ENCODE data around the gene ASGR2. TPM values are rescaled to one million over a fixed set of nuclear protein-coding genes. Genes with fewer than 3 reads are reported as not detected.
"Not testable (repeated sequence)": the region's sequence is repeated elsewhere in the genome, so short reads cannot be mapped to it uniquely, and the experiment has no call there.

ASGR2 gene
- total and polyA plus RNA-seq, 7 donors: 0.04 to 0.62 (median 0.29) TPM; not detected in 3

- Histone ChIP-seq H3K4me3 (no peak overlapping the region), H3K27me3 (ENCODE audit: insufficient read depth in 3 of 3, low read length in 2 of 3) (peaks cover 0 to 25% (median 5%) of the 10 kb centered on the region in 3 donors), H3K4me1 (no peaks in the 10 kb centered on the region), H3K36me3 (ENCODE audit: insufficient read depth in 1 of 2, low read depth in 1 of 2) (no peaks in the 10 kb centered on the region), H3K27ac (no peak overlapping the region), H3K9me3 (no peaks in the 10 kb centered on the region)
- 78 to 92% (median 84%) methylated on average over 1 of the region's 1 CpG for WGBS, 3 donors
- no peak for ATAC-seq
- intact Hi-C loops (cut with DNase I): no loop called here
- no peak for TF ChIP-seq CTCF (IDR thresholded peaks at IDR 0.05)
- no peak for DNase-seq
Measured at GRCh38 chr17:7095625-7096024, 19.0 kb downstream of the ASGR2 start.

GRCh38 chr17:7094652-7095019 lies 20.0 kb downstream of the ASGR2 start:
- 78 to 84% (median 82%) methylated on average over 10 of the region's 10 CpGs for WGBS, 3 donors
- intact Hi-C loops (cut with DNase I): no loop called here
- no peak for TF ChIP-seq CTCF (IDR thresholded peaks at IDR 0.05)
- no peak overlapping the region for H3K4me3 ChIP-seq
- no peak overlapping the region for H3K27ac ChIP-seq
- no peaks in the 10 kb centered on the region for H3K36me3 ChIP-seq (ENCODE audit: insufficient read depth in 1 of 2, low read depth in 1 of 2)
- no peak for ATAC-seq
- H3K27me3 ChIP-seq (ENCODE audit: insufficient read depth in 3 of 3, low read length in 2 of 3): peaks cover 0 to 29% (median 5%) of the 10 kb centered on the region in 3 donors
- H3K4me1 ChIP-seq: no peaks in the 10 kb centered on the region
- no peak for DNase-seq
- H3K9me3 ChIP-seq: no peaks in the 10 kb centered on the region

GRCh38 chr17:7091311-7092005 lies 23.2 kb downstream of the ASGR2 start:
- H3K4me1 ChIP-seq; H3K36me3 ChIP-seq (ENCODE audit: insufficient read depth in 1 of 2, low read depth in 1 of 2); H3K9me3 ChIP-seq; H3K27ac ChIP-seq; H3K4me3 ChIP-seq; DNase-seq; ATAC-seq; intact Hi-C loops (cut with DNase I): not testable (repeated sequence)
- peaks cover 0 to 32% (median 2%) of the 10 kb centered on the region in 3 donors for H3K27me3 ChIP-seq (ENCODE audit: insufficient read depth in 3 of 3, low read length in 2 of 3)
- WGBS, 3 donors: 39 to 62% (median 55%) methylated on average over 20 to 24 of the region's 28 CpGs

- DNase-seq; H3K4me1 ChIP-seq; H3K4me3 ChIP-seq; ATAC-seq; H3K36me3 ChIP-seq (ENCODE audit: insufficient read depth in 1 of 2, low read depth in 1 of 2); intact Hi-C loops (cut with DNase I); H3K27ac ChIP-seq; H3K9me3 ChIP-seq: not testable (repeated sequence)
- peaks cover 0 to 33% (median 0%) of the 10 kb centered on the region in 3 donors for H3K27me3 ChIP-seq (ENCODE audit: insufficient read depth in 3 of 3, low read length in 2 of 3)
- WGBS, 3 donors: 87 to 90% (median 88%) methylated on average over 6 of the region's 6 CpGs
Measured at GRCh38 chr17:7089570-7089969, 25.1 kb downstream of the ASGR2 start.

- intact Hi-C loops (cut with DNase I): not testable (repeated sequence)
Measured at GRCh38 chr17:7088442-7088841, 26.2 kb downstream of the ASGR2 start.

GRCh38 chr17:7084088-7084487 lies 30.5 kb downstream of the ASGR2 start:
- H3K4me1 ChIP-seq: no peaks in the 10 kb centered on the region
- DNase-seq: no peak
- H3K27me3 ChIP-seq (ENCODE audit: insufficient read depth in 3 of 3, low read length in 2 of 3): peaks cover 0 to 20% (median 3%) of the 10 kb centered on the region in 3 donors
- H3K9me3 ChIP-seq: no peaks in the 10 kb centered on the region
- intact Hi-C loops (cut with DNase I): no loop called here
- 38 to 42% (median 40%) methylated on average over 7 of the region's 7 CpGs for WGBS, 3 donors
- no peaks in the 10 kb centered on the region for H3K36me3 ChIP-seq (ENCODE audit: insufficient read depth in 1 of 2, low read depth in 1 of 2)
- no peak overlapping the region for H3K27ac ChIP-seq
- H3K4me3 ChIP-seq: no peak overlapping the region
- no peak for ATAC-seq
- TF ChIP-seq CTCF (IDR thresholded peaks at IDR 0.05): no peak

More at GRCh38 chr17:7088442-7088841, 26.2 kb downstream of the ASGR2 start:
- H3K36me3 ChIP-seq (ENCODE audit: insufficient read depth in 1 of 2, low read depth in 1 of 2); H3K9me3 ChIP-seq; ATAC-seq; H3K4me1 ChIP-seq; H3K4me3 ChIP-seq; DNase-seq; H3K27ac ChIP-seq: not testable (repeated sequence)
- 49 to 65% (median 54%) methylated on average over 4 of the region's 4 CpGs for WGBS, 3 donors
- H3K27me3 ChIP-seq (ENCODE audit: insufficient read depth in 3 of 3, low read length in 2 of 3): peaks cover 0 to 26% (median 0%) of the 10 kb centered on the region in 3 donors

Data from psoas muscle (tissue), 8 donors.